Activated CD4-positive, alpha-beta T cell treated with anti-CD3 and anti-CD28 coated beads, Interleukin-10, Interleukin-2, amounts not matched to agents 100 ng/mL and 50 ng/mL, durations not matched to agents 16 hours and 8 hours (primary cell): Measurements from ENCODE around the gene SLC30A7.
A peak's percentile ranks its signal among the peaks of the same experiment; 100 is the strongest.
"Not testable (repeated sequence)": the region's sequence is repeated elsewhere in the genome, so short reads cannot be mapped to it uniquely, and the experiment has no call there.

Experiments
- DNase-seq: peaks from one replicate; pipeline ENCODE4 v3.0.0-alpha.2; 2020

The SLC30A7 gene

GRCh38 chr1:100941580-100942216, 45.8 kb downstream of the SLC30A7 start:
- no peak for DNase-seq

- no peak for DNase-seq
These were observed 46.6 kb downstream of the SLC30A7 start for GRCh38 chr1:100942304-100943046.

- DNase-seq = no peak
These were observed 47.6 kb downstream of the SLC30A7 start for GRCh38 chr1:100943533-100943932.

DNA sequence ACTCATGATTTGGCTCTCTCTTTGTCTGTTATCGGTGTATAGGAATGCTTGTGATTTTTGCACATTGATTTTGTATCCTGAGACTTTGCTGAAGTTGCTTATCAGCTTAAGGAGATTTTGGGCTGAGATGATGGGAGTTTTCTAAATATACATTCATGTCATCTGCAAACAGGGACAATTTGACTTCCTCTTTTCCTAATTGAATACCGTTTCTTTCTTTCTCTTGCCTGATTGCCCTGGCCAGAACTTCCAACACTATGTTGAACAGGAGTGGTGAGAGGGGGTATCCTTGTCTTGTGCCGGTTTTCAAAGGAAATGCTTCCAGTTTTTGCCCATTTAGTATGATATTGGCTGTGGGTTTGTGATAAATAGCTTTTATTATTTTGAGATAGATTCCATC, 50.2 kb downstream of the SLC30A7 start:
- not testable (repeated sequence) for DNase-seq

DNA sequence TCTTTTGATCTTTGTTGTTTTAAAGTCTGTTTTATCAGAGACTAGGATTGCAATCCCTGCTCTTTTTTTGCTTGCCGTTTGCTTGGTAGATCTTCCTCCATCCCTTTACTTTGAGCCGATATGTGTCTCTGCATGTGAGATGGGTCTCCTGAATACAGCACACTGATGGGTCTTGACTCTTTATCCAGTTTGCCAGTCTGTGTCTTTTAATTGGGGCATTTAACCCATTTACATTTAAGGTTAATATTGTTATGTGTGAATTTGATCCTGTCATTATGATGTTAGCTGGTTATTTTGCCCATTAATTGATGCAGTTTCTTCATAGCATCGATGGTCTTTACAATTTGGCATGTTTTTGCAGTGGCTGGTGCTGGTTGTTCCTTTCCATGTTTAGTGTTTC, 51.9 kb downstream of the SLC30A7 start:
- DNase-seq = not testable (repeated sequence)

- not testable (repeated sequence) for DNase-seq
These were observed 53.0 kb downstream of the SLC30A7 start for GRCh38 chr1:100948721-100949405.

DNA sequence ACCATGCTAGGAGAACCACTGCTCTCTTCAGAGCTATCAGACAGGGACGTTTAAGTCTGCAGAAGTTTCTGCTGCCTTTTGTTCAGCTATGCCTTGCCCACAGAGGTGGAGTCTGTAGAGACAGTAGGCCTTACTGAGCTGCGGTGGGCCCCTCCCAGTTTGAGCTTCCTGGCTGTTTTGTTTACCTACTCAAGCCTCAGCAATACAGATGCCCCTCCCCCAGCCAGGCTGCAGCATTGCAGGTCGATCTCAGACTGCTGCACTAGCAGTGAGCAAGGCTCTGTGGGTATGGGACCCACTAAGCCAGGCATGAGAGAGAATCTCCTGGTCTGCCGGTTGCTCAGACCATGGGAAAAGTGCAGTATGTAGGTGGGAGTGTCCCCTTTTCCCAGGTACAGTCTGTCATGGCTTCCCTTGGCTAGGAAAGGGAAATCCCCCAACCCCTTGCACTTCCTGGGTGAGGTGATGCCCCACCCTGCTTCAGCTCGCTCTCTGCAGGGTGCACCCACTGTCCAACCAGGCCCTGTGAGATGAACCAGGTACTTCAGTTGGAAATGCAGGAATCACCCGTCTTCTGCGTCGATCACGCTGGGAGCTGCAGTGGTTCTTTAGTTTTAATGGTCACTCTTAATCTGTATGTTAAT, 53.7 kb downstream of the SLC30A7 start:
- DNase-seq = peak; percentile 75

GRCh38 chr1:100950337-100950736, 54.4 kb downstream of the SLC30A7 start:
- DNase-seq = no peak

GRCh38 chr1:100950781-100951180, 54.9 kb downstream of the SLC30A7 start:
- DNase-seq = no peak

GRCh38 chr1:100952104-100952745, 56.3 kb downstream of the SLC30A7 start:
- no peak for DNase-seq

- DNase-seq = peak; percentile 32
These were observed 57.1 kb downstream of the SLC30A7 start for GRCh38 chr1:100952970-100953369.

DNA sequence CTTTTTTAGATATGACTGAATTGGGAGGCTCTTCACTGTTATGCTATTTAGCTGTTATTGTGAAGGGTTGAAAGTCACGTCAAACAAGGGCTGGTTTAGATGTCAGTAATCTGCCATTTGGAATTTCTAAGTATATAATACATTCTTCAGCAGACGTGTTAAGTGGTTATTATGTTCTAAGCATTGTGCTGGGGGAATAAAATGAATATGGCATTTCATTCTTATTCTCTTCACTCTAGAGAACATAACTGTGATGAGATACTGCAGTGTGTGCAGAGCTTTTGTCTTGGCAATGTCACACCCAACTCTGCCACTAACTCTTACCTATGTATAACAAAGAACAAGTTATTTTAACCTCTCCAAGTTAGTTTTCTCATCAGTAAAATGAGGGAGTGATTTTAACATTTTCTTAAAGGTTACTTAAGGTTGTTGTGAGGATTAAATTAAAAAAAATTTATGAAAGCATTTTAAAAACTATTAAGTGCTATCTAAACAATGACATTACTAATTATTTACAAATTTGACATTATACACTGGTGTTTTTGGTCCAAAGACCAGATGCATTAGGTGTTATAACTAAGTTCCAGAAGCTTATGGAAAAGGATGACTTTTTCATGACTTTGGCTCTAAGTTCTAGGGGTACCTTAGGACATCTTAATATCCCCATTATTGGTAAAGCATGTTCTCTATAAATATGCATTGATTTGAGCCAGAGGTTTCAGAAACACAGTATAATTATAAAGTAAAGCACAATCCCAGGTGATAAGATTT, 58.3 kb downstream of the SLC30A7 start:
- no peak for DNase-seq

- peak; percentile 9 for DNase-seq
These were observed 59.4 kb downstream of the SLC30A7 start for GRCh38 chr1:100955322-100955721.

DNA sequence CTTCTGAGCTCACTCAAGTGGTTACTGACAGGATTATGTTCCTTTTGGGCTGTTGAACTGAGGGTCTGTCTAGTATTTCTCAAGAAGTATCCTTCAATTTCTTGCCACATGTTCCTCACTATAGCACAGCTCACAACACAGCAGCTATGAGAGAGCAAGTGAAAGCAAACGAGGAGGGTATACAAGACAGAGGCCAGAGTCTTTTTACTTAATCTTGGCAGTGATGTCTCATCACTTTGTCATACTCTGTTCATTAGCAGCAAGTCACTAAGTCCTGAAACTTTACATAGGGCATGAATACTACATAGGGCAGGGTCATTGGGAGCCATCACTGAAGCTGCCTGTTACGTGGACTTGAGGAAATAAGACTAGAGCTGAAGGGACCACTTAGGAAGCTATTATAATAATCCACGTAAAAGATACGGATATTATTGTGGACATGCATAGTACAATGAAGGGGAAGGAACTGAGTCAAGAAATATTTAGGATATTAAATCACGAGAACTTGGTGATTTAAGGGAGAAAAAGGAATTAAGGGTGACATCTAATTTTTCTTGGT, 63.7 kb downstream of the SLC30A7 start:
- DNase-seq = no peak

- DNase-seq = no peak
These were observed 64.2 kb downstream of the SLC30A7 start for GRCh38 chr1:100960098-100960497.

- DNase-seq = no peak
These were observed 72.7 kb downstream of the SLC30A7 start for GRCh38 chr1:100968621-100969020.

DNA sequence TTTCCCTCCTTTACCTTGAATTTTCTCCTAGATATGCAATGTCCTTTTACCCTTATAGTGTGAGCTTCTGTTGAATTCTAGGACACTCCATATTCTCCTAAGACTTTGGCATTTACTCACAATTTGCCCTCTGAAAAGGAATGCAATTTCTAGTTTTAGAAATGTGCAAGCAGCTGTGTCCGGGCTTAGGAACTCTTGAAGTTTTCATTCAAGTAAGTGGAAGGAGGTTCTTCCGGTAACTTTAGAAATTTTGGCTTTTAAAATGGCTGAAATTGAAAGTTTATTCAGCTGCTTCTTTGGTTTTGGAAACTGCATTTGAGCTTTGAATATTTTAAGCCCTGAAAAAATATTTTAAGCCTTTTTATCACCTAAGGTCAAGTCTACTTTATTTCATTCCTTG, 73.4 kb downstream of the SLC30A7 start:
- no peak for DNase-seq

- DNase-seq = no peak
These were observed 75.1 kb downstream of the SLC30A7 start for GRCh38 chr1:100971021-100971420.

DNA sequence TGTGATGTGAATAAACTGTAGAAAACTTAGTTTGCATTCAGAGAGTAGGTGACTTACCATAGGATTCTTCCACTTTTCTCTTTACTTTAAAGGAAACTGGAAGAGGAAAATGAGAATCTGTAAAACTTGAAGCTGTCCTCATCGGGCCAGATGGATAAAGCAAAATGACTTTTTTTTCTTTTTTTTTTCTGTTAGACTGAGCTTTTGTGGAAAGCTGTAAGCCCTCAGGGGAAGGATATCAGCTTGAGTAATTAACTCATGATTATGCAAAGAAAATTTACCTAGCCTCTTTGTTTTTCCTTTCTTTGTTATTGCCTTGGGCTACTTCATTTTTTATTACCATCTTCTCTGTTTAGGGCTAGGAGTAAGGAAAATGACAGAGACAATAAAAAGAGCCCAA, 76.3 kb downstream of the SLC30A7 start:
- DNase-seq = no peak

GRCh38 chr1:100976936-100977335, 81.0 kb downstream of the SLC30A7 start:
- DNase-seq = no peak

DNA sequence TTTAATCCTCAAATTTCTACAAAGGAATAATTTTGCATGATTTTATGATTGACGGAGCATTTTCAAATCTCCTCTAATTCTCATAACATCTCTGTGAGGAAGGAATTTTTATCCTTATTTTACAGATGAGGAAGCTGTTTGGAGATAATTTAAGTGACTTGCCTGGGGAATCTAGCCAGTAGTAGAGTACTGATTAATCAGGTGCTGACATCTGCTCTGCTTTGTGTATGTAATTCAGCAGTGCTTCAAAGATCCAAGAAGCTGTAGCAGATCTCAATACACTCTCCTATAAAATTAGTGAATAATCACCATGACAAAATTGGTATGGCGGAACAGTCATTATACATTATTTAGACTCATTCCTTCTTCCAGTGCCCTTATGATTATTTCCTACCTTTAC, 83.7 kb downstream of the SLC30A7 start:
- no peak for DNase-seq

DNA sequence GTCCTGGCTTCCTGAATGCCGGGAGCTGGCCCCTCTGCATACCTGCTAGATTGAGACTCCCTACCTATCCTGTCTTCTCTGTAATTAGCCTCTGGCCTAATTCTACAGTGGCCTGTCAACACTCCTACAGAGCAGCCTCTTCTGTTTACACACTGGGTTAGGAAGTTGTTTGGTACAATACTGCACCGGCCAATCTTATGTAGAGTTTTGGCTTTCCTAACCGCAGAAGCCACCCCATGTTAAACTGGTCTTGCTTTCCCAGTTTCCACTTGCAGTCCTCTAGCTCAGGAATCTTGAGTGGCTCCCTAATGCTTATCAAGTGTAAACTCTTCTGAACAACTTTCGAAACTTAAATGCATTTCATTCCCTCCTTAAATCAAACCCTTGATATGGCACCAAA, 86.9 kb downstream of the SLC30A7 start:
- DNase-seq = no peak
